NCI-H2081 (cell line): ENCODE measurements around the gene RET.

ENCODE experiments used
- DNase-seq, 2 experiments: peaks; one replicate each; lab custom pipeline; 2025; lab: John Stamatoyannopoulos, UW

The RET gene

DNA sequence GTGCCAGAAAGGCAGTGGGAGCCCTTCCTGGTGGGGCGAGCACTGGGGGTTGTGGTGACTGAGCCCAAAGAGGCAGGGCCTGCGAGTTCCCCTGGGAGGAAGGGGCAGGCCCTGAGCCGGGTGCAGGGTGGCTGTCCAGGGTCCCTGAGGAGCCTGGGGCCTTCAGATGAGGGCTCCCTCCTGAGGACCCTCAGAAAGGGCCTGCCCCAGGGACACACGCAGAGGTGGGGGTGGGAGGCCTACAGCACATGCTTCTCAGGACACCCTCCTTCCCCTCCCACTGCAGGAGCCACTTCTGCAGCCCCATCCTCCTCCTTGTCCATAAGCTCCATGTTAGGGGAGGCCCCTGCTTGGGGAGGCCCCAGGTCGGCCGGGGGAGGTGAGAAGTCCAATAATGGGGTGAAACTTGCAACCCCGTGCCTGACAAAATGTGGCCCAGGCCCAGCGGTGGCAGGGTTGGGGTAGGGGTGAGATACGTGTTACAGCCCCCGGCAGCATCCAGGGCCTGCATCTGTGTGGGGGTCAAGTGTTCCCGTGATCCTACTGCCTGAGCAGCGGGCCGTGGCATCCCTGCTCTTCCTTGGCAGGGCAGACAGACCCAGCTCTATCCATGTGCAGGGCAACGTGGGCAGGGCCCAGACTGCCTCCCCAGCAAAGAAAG is 31.8 kb upstream of the RET start:
- DNase-seq: no peak

DNA sequence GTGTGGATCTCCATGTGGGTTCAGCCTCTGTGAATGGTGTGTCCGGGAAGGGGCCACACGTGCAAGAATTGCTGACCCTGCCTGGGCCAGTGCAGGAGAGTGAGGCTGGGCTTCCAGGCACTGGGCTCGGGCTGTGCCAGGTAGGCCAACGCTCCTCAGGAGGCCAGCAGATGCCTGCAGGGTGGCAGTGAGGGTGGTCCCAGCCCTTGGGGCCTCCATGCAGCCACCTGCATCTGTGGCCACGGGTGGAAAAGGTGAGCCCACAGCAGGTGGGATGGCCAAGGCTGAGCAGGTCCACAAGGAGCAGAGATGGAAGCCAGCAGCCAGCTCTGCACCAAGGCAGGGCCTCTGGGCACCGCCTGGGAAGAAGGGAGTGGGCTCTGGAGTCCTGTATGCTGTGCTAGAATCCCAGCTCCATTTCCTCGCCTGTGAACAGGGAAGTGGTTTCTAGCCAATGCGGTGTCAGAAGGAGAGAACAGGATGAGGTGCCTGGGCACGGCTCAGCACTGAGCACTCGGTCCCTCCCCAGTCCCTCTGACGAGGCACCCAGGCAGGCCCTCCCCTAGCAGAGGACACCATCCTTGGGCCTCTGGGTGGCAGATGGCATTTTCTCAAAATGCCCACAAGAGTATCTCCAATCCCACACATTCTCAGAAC is 31.1 kb upstream of the RET start:
- DNase-seq: no peak

DNA sequence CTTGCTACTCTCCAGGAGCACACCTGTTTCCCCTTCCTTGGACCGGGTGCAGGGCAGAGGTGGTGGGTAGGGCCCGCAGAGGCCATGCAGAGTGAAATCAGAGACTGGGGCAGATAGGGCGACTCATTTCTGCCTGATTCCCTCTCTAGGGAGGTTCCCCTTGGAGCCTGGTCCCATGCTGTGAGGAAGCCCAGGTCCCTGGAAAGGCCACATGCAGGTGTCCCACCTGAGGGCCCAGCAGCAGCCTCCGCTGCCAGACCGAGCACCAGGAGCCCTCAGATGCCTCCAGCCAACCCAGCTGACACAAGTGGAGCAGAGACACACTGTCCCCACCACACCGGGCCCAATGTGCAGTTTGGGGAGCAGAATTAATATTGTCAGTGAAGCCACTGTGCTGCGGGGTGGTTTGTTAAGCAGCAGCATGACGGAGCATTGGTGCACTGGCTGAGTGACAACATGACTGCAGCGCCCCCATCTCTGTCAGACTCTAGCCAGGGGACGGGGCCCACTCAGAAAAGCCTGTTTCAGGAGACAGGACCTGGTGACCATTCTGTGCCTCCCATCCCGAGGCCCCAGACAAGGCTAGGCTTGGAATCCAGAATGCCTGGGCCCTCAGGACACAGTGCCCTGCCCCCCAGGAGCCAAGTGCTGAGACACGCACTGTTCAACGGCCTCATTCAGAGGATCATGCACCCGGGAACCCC is 30.4 kb upstream of the RET start:
- DNase-seq: no peak

DNA sequence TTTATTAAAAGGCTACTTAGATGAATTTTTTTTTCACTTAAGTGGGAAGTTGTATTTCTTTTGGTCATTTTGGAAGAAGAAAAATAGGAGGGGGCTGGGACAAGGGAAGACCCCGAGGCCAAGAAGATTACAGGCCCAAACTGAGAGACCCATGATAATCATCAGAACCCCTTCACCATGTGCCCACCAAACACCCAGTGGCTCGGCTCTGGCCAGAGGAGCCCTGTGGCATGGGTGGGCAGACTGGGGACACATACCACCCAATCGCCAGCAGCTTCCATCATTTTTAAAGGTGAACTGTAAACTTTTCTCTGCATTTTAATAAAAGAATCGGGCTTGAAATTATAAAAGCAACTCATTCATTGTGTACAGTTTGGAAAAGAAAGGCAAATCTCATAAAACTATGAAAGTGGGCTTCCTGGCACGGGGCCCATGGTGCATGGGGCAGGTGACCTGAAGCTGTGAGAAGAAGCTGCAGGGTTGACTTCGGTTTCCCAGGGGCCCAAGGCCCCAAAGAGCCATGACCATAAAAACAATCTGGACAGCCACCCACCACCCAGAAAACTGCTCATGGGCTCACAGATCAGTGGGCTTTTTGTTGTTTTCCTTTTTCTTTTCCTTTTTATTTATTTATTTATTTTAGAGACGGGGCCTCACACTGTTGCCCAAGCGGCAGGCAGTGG is 29.4 kb upstream of the RET start:
- DNase-seq: no peak

DNA sequence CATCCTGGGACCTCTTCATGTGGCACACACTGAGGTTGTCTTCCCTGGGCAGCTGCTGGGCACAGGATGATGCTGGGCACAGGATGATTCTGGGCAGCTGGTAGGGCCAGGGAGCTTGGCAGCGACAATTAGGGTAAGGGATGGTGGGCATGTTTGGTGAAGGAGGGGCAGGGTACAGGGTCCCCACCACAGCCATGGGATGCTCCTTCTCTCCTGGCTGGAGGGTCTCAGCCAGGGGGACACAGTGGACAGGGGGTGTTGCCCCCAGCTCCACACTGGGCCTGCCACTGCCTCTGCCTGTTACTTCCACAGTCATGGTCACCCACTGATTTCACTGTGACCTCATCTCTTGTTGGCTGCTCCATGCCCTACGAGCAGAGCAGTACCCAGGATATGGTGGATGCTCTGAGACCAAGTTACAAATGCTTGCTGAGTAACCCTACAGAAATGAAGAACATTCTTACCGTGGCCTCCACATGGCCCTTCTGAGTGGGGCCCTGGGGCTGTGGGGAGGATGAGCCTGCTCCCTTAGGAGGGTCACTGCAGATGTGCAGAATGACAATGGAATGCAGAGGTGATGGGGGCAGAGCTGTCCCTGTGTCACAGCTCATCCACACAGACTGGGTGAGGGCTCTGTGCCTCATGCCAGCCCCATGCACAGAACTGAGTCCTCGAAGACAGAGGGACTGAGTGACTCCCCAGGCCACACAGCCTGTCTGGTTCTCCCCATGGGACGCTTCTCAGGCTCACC is 28.4 kb upstream of the RET start:
- DNase-seq: no peak

DNA sequence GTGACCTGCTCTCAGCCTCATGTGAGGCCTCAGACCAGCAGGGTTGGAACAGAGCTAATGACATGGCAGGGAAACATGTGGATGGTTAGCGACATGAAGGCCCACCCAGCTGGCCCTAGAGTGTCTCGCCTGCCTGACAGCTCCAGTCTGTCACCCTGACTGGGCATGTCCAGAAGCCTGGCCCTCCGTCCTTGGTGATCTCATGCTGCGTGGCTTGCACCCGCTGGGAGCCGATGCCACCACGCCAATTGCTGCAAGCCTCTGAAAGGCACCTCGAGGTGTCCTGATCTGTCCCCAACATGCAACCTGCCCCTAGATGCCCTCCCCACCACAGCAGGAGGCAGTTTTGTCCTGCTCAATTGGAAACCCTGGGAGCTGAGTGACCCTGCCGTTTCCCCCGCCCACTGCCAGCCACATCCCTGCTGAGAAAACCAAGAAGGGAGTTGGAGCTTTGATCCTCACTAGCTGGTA is 27.8 kb upstream of the RET start:
- no peak for DNase-seq

DNA sequence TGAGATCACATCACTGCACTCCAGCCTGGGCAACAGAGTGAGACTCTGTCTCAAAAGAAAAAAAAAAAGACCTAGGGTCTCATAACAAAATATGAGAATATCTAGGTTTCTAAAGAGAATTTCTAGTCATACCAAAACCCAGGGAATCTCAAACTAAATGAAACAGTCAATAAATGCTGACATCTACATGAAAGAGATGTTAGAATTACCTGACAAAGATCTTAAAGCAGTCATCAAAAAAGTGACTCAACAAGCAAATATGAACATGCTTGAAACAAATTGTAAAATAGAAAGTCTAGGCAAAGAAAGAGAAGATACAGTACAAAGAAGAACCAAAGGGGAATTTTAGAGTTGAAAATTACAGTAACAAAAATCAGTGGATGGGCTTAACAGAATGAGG is 26.9 kb upstream of the RET start:
- no peak for DNase-seq

DNA sequence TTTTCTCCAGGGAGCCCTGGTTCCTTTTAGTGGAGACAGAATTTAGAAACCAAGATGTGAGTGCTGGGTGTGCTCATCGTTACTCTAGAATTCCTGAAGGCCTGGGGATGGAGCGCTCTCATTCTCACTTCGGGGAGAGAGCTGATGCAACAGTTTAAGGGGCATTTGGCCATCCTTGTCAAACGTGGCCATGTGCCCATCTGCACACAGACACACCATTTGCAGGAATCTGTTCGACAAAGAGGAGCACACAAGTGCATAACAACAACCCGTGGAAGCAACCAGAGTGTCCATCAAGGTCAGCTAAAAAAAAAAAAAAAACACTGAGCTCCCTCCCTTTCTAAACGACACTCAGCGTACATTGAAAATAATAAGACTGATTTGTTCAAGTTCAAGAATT is 23.0 kb upstream of the RET start:
- DNase-seq: no peak

DNA sequence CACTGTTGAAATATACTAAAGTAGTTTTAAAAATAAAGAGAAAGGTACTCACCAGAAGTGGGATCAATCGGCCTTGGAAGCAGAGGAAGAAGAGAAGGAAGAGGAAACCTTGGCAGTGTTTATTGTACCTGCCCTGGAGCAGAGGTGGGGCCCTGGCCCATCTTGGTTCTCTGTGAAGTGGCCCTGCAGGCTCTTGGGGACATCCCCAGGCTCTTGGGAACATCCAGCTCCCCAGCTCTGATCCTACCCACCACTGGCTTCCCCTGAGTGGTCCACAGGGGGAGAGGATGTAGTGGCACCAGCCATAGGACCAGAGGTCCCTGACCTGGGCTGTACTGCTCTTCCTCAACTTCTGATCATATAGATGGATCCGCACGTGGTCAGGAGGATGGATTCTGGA is 22.3 kb upstream of the RET start:
- DNase-seq: no peak

DNA sequence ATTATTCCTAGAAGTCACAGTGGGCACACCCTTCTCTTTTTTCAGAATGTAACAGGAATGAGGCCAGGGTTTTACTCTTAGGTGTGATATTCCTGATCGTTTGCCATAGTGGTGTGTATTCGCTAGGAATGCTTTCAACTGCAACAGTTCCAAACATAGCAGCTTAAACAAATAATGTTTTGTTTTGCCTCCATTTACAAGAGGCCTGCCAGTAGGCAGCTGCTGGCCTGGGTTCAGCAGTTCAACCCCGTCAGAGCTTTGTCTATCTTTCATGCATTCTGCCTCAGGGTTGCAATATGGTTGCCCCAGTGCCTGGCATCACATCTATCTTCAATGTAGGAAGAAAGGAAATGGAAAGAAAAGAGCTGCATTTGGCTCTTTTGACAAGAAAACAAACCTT is 21.7 kb upstream of the RET start:
- no peak for DNase-seq

DNA sequence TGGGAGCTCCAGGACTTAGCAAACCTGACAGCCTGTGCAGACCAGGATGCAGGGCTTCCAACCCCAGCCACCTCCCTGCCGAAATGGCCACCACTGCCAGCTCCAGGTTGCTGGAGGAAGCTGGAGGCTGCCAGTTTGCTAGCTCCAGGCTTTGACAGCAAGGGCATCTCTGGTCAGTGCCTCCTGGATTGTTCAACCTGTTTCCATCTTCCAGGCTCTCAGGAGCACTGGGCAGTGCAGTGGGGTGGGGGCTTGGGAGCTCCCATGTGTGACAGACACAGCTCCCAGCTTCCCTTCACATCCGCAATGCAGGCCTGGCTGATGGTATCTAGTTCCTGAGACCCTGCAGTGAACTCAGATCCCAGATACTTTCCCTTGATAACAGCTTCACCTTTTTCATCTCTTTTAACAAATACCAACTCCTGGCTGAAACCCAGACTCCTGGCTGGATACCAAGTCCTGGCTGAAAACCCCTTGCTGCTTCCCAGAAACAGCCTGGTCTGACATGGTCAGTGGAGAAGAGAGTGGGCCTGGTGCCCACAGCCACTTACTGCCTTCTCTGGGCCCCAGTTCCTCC is 20.8 kb upstream of the RET start:
- DNase-seq: no peak

DNA sequence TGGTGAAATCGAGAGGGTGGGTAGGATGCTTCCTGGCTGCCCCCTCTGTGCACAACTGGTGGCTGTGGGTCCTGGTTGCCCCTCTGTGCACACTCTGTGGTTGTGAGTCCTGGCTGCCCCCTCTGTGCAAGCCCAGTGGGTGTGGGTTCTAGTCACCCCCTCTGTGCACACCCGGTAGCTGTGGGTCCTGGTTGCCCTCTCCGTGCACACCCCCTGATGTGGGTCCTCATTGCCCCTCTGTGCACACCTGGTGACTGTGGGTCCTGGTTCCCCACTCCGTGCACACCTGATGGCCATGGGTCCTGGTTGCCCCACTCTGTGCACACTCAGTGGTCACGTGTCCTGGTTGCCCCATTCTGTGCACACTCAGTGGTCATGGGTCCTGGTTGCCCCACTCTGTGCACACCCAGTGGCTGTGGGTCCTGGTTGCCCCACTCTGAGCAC is 20.3 kb upstream of the RET start:
- no peak for DNase-seq

DNA sequence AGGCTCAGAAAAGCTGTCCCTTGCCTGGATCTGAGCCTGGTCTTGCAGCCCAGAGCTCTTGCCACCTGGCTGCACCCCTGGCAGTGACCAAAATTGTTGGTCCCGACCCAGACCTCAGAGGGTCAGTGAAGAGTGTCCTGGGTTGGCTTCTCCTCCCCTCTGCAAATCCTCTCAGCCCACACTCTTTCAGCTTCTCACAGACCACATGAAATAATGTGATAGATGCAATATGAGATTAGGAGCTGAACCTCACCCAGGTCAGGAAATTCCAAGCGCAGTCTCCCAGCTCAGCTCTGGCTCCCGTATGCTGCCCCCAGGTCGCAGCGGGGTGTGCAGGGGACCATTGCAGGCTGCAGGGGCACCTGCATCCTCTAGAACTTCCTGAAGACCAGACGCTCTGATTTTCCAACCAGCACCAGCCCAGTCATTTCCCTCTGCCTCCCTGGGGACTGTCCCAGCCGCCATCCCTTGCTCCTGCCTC is 19.6 kb upstream of the RET start:
- no peak for DNase-seq

DNA sequence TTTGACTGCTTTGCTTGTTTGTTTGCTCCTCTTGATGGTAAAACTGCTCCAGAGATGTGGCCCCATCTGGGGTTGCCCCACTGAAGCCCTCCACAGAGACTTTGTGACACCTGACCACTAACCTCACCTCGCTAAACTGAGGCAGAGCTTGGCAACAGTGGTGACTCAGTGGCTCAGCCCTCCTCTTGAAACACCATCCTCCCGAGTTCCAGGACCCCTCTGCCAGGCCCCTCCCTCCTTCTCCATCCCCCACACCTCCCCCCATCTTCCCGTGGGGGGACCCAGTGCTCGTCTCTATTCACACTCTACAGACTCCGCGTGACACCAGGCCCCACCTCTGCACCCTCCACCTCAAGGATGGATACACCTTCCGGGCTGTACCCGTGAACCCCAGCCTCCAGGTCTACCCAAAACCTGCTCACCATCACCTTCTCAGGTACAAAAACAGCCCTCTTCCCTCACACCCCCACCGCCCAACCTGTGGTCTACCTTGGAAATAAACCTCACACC is 19.0 kb upstream of the RET start:
- no peak for DNase-seq

DNA sequence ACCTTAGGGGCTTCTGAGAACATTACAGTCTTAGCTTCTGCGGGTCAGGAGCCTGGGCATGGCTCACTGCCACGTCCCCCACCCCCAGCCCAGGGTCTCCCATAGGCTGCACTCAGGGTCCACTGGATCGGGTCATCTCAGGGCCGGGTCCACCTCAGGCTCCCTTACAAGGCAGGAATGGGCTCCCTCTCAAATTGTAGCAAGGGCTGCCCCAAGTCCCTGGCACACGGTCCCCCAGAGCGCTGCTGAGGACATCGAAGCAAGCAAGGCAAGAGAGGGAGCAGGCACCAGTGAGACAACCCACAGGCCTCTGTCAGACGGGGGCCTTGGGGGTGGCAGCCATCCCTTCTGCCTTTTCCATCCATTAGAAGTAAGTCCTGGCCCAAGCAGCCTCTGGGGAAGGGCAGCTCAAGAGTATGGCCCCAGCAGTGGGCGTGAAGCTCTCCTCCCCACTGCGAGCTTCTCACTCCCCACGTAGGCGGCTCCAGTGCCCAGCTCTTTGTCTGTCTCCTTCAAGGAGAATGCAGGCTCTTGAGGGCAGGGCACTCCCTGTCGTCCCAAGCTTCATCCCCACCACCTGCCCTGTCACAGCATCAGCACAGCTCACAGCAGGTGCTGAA is 18.0 kb upstream of the RET start:
- DNase-seq: no peak

DNA sequence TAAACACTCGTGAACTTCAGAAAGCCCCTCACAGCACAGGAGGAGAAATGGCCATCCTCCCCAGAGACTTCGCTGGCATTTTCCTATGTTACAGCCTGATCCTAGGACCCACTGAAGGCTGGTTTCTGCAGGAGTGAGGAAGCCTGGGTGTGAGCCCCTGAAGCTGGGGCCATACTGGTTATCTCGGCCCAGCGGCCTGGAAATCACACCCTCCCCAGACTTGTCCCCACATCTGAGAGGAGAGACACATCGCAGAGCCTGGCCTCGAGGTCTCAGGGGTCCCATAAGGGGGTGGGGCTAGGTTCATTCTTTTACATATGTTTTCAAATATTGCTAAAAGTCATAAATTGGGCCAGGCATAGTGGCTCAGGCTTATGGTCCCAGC is 17.5 kb upstream of the RET start:
- DNase-seq: no peak

DNA sequence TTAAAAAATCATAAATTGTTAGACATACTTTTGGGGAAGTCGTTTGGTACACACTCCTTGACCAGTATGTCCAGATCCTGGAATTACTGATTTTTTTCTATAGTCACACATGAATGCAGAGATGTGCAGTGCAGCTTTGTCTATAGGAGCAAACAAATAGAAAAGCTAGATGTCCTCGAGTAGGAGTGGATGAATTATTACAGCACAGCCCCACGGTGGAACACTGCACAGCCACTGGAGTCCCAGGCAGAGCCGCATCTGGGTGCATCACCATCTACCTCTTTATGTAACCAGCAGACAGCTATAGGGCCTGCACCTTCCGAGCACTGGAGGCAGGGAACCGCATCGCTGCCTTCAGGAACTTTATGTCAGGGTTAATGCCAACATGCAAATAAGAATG is 17.0 kb upstream of the RET start:
- no peak for DNase-seq

DNA sequence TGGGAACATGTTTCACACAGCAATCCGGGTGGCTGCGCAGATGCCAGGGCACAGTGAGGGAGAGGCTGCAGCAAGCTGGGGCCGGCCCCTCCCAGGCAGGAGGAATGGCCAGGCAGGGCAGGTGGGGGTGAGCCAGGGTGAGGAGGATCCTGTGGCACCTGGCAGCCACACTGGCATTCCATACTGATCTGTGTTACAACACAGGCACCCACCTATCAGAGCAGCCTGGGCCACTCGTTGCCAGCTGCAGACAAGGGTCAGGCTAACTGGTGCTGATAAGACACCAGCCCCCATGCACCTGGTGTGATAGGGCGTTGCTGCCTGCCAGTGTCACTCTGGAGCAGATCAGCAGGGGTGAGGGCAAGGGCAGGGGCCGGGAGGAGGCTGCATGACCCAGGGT is 16.6 kb upstream of the RET start:
- DNase-seq: no peak

DNA sequence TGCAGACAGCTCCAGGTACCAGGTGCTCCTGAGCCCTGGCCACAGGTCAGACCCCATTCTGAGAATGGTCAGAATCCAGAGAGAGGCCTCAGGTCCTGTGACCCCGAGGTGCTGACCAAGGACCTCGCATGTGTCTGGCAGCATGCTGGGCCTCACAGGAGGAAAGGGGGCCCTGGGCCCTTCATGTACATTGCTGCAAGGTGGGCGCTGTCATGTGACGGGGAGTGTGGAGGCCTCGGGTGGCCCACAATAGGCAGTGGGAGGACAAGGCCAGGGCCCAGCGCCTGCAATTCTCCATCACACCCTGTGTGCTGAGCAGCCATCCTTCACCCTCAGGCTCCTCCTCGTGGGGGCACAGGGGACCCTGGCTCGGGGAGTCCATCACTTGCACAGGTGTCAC is 15.5 kb upstream of the RET start:
- no peak for DNase-seq

DNA sequence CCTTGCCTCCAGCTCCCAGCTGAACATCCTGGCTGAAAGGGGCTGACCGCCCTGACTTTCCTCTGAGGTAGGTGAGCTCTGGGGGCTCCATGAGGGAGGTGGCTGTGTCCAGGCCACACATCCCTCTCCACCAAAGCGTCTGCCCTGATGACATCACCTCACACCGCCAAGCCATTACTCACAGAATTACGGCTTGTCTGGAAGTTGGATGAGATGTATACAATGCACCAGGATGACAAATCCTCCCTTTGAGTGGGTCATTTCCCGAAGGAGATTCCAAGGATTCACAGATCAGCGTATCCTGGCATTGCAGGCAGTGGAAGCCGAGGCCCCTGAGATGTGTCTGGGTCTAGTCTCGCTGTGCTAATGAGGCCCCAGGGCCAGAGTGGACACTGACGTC is 15.1 kb upstream of the RET start:
- DNase-seq: no peak
